GM13976 (cell line): ENCODE measurements around the gene UTY.
"Not testable (repeated sequence)": the region's sequence is repeated elsewhere in the genome, so short reads cannot be mapped to it uniquely, and the experiment has no call there.

Experiments
- DNase-seq: peaks from one replicate; pipeline ENCODE4 v3.0.0; 2012; ENCODE audit warnings: low spot score
- CTCF ChIP-seq: IDR thresholded peaks from 2 replicates; pipeline ENCODE4 v1.5.1; 2012; ENCODE audit warnings: borderline replicate concordance, mild to moderate bottlenecking; ENCODE audit not compliant: insufficient read depth; ENCODE audit errors: extremely low read depth, missing control alignments, control extremely low read depth
- in situ Hi-C: fragments of 300-500 bp; cut with MboI; formaldehyde crosslinking; loops from one replicate; pipeline ENCODE4 v1.12.0; 2022; ENCODE audit warnings: low sequenced_read_pairs, mixed read lengths, inconsistent platforms; ENCODE audit not compliant: unreplicated experiment

Gene UTY

GRCh38 chrY:13295026-13295425, 184.8 kb downstream of the UTY start:
- in situ Hi-C loops, result no loop called here
- no peak for DNase-seq
- TF ChIP-seq CTCF, result no peak

- TF ChIP-seq CTCF, result no peak
- in situ Hi-C loops, result no loop called here
- no peak for DNase-seq
Measured at GRCh38 chrY:13291199-13291598, 188.6 kb downstream of the UTY start.

- DNase-seq, in situ Hi-C loops: not testable (repeated sequence)
Measured at GRCh38 chrY:13282151-13283054, 197.4 kb downstream of the UTY start.

- in situ Hi-C loops, result no loop called here
- no peak for DNase-seq
Measured at GRCh38 chrY:13279561-13279960, 200.3 kb downstream of the UTY start.

GRCh38 chrY:13271706-13272105, 208.1 kb downstream of the UTY start:
- DNase-seq, result no peak
- no peak for TF ChIP-seq CTCF
- in situ Hi-C loops, result no loop called here

More at GRCh38 chrY:13279561-13279960, 200.3 kb downstream of the UTY start:
- no peak for TF ChIP-seq CTCF

- in situ Hi-C loops, DNase-seq: not testable (repeated sequence)
Measured at GRCh38 chrY:13253941-13254440, 225.8 kb downstream of the UTY start.

GRCh38 chrY:13250421-13250820, 229.4 kb downstream of the UTY start:
- DNase-seq, result no peak
- no peak for TF ChIP-seq CTCF
- in situ Hi-C loops, result no loop called here
